Neuronal stem cell (in vitro differentiated cells): ENCODE measurements around the gene MAST4.

Experiments used
- DNase-seq: peaks from one replicate; pipeline ENCODE4 v3.0.0-alpha.2; 2013; ENCODE audit warnings: low spot score
- H2AFZ ChIP-seq: one replicate; pipeline ENCODE4 v1.6.1; 2013; ENCODE audit warnings: mild to moderate bottlenecking, low read length, inconsistent platforms
- H2AK5ac ChIP-seq: 2 replicates; pipeline ENCODE4 v1.6.1; 2013; ENCODE audit warnings: low read depth, mild to moderate bottlenecking, inconsistent platforms, low read length, moderate library complexity, mixed read lengths
- H2BK120ac ChIP-seq: 2 replicates; pipeline ENCODE4 v1.6.1; 2013; ENCODE audit warnings: low read depth, mild to moderate bottlenecking, inconsistent platforms, low read length, moderate library complexity, mixed read lengths
- H2BK12ac ChIP-seq: one replicate; pipeline ENCODE4 v1.6.1; 2013; ENCODE audit warnings: low read length, inconsistent platforms
- H2BK15ac ChIP-seq: 2 replicates; pipeline ENCODE4 v1.6.1; 2013; ENCODE audit warnings: mild to moderate bottlenecking, low read length, inconsistent platforms, mixed read lengths
- H2BK5ac ChIP-seq: one replicate; pipeline ENCODE4 v1.6.1; 2013; ENCODE audit warnings: inconsistent platforms, mild to moderate bottlenecking, low read length, moderate library complexity
- H3K14ac ChIP-seq: one replicate; pipeline ENCODE4 v1.6.1; 2013; ENCODE audit warnings: low read length, inconsistent platforms
- H3K18ac ChIP-seq: 2 replicates; pipeline ENCODE4 v1.6.1; 2013; ENCODE audit warnings: low read length, inconsistent platforms
- H3K23ac ChIP-seq: 2 replicates; pipeline ENCODE4 v1.6.1; 2013; ENCODE audit warnings: low read depth, mild to moderate bottlenecking, mixed read lengths, low read length, inconsistent platforms; ENCODE audit not compliant: poor library complexity
- H3K27ac ChIP-seq: replicated peaks from 3 replicates; pipeline ENCODE4 v1.5.1; 2013; ENCODE audit warnings: low read length, inconsistent platforms
- H3K27me3 ChIP-seq, 3 experiments: 2 replicates each; pipeline ENCODE4 v1.6.1; 2013; ENCODE audit warnings: low read length in 3 of 3, mild to moderate bottlenecking in 2 of 3, inconsistent platforms in 1 of 3, low read depth in 1 of 3, mixed read lengths in 1 of 3, moderate library complexity in 1 of 3; ENCODE audit not compliant: control insufficient read depth in 3 of 3, insufficient read depth in 3 of 3
- H3K36me3 ChIP-seq, 2 donors: replicated peaks in 1 of 2; 2 replicates each; pipeline ENCODE4 v1.6.1; 2013; ENCODE audit warnings: low read length in 2 of 2; ENCODE audit not compliant: control insufficient read depth in 2 of 2, insufficient read depth in 2 of 2
- H3K4ac ChIP-seq: 2 replicates; pipeline ENCODE4 v1.6.1; 2013; ENCODE audit warnings: inconsistent platforms, mild to moderate bottlenecking, low read length, moderate library complexity
- H3K4me1 ChIP-seq, 2 donors: 1 replicate in 1 of 2; 2 replicates in 1 of 2; pipeline ENCODE4 v1.6.1; 2013; ENCODE audit warnings: low read length in 2 of 2, low read depth in 1 of 2; ENCODE audit not compliant: control insufficient read depth in 2 of 2, insufficient read depth in 1 of 2
- H3K4me2 ChIP-seq: one replicate; pipeline ENCODE4 v1.6.1; 2013; ENCODE audit warnings: mild to moderate bottlenecking, low read length, inconsistent platforms; ENCODE audit not compliant: insufficient read depth, poor library complexity, severe bottlenecking
- H3K4me3 ChIP-seq, 2 donors: 2 replicates each; pipeline ENCODE4 v1.5.1; 2013; ENCODE audit warnings: low read length in 2 of 2, mild to moderate bottlenecking in 2 of 2, inconsistent platforms in 1 of 2, moderate library complexity in 1 of 2
- H3K79me1 ChIP-seq: one replicate; pipeline ENCODE4 v1.6.1; 2013; ENCODE audit warnings: low read depth, mild to moderate bottlenecking, inconsistent platforms, low read length, moderate library complexity
- H3K9ac ChIP-seq: one replicate; pipeline ENCODE4 v1.6.1; 2013; ENCODE audit warnings: mild to moderate bottlenecking, low read depth, low read length, inconsistent platforms; ENCODE audit not compliant: poor library complexity
- H3K9me3 ChIP-seq, 2 donors: replicated peaks in 1 of 2; 2 replicates each; pipeline versions ENCODE3 to v1.6.1; 2013; ENCODE audit warnings: low read length in 2 of 2, mild to moderate bottlenecking in 2 of 2, inconsistent platforms in 1 of 2, low read depth in 1 of 2, mixed read lengths in 1 of 2, moderate library complexity in 1 of 2; ENCODE audit not compliant: control insufficient read depth in 2 of 2, insufficient read depth in 1 of 2
- H4K8ac ChIP-seq: one replicate; pipeline ENCODE4 v1.6.1; 2013; ENCODE audit warnings: low read depth, mild to moderate bottlenecking, inconsistent platforms, low read length, moderate library complexity
- H4K91ac ChIP-seq: one replicate; pipeline ENCODE4 v1.6.1; 2013; ENCODE audit warnings: low read length, low read depth, mild to moderate bottlenecking, inconsistent platforms; ENCODE audit not compliant: poor library complexity
- WGBS, 2 donors: extraction: QIAGEN DNeasy Blood & Tissue Kit; methylation state at CpG; one replicate each; pipeline ENCODE4 v1.1.7; 2013; ENCODE audit warnings: missing lambda C conversion rate in 2 of 2, mixed read lengths in 1 of 2; ENCODE audit not compliant: insufficient read length in 2 of 2, insufficient replicate concordance in 1 of 2; ENCODE audit errors: extremely low coverage in 2 of 2; 5-methylcytosine and 5-hydroxymethylcytosine counted together

The MAST4 gene

GRCh38 chr5:66922881-66923280 is 326.7 kb downstream of the MAST4 start:
- Histone ChIP-seq H3K9ac (no peak overlapping the region), H2AFZ (no peak overlapping the region), H4K8ac (no peak overlapping the region), H3K4me2 (no peak overlapping the region), H3K23ac (no peak overlapping the region), H3K18ac (no peak overlapping the region), H3K36me3 (no peaks in the 10 kb centered on the region), H2AK5ac (no peak overlapping the region), H3K79me1 (no peaks in the 10 kb centered on the region), H3K4me1 (peaks cover 8 to 20% of the 10 kb centered on the region in 2 donors), H2BK120ac (no peak overlapping the region), H2BK12ac (no peak overlapping the region), H2BK5ac (no peak overlapping the region), H2BK15ac (no peak overlapping the region), H3K27ac (no peak overlapping the region), H3K4me3 (no peak overlapping the region), H3K4ac (no peak overlapping the region), H3K14ac (no peak overlapping the region), H4K91ac (no peak overlapping the region), H3K9me3 (no peaks in the 10 kb centered on the region), H3K27me3 (no peaks in the 10 kb centered on the region)
- DNase-seq: no peak
- WGBS, 2 donors: no CpG with 5 or more reads among the region's 5 CpGs

DNA sequence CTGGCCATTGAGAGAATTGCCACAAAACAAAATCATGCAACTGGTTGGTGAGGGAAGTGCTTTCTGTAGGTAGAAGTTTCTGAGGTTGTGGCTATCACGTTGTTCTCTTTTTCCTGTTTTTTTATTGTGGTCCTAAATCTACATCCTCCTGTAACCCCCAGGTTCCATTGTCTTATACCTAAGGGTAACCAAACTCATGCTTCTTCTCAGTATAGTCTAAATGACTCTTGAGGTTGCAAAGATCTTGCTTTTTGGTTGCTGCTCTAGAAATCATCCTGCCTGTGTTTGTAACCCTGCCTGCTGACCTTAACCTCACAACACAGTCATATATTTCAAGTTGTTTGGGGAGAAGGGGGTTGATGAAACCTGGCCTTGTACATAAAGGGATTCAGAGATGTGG is 327.3 kb downstream of the MAST4 start:
- Histone ChIP-seq H3K4me1 (peaks cover 8 to 20% of the 10 kb centered on the region in 2 donors), H3K27me3 (no peaks in the 10 kb centered on the region), H2BK15ac (no peak overlapping the region), H2AK5ac (no peak overlapping the region), H3K9me3 (no peaks in the 10 kb centered on the region), H3K4ac (no peak overlapping the region), H3K4me3 (no peak overlapping the region), H3K9ac (no peak overlapping the region), H2BK120ac (no peak overlapping the region), H3K4me2 (no peak overlapping the region), H4K91ac (no peak overlapping the region), H4K8ac (no peak overlapping the region), H3K27ac (no peak overlapping the region), H3K79me1 (no peaks in the 10 kb centered on the region), H3K23ac (no peak overlapping the region), H3K14ac (no peak overlapping the region), H3K36me3 (no peaks in the 10 kb centered on the region), H3K18ac (no peak overlapping the region), H2AFZ (no peak overlapping the region), H2BK5ac (no peak overlapping the region), H2BK12ac (no peak overlapping the region)
- no peak for DNase-seq
- no CpG with 5 or more reads among the region's 1 CpG for WGBS, 2 donors

DNA sequence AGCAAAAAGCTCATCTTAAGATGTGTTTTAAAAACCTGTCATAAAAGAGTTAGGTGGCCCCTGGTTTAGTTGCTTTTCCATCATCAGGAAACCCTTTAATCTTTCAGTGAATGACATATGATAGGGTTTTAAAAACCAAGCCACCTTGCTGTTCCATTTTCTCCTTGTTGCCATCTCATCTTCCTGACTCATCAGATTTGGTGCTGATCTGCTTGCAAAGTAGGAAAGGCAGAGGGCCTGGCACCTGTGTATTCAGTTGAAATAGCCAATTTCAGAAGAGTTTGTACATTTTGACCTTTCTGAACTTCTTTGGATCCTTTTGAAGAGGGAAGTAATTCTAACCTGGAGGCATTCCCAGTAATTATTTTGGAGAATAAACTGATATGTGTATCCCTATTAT is 327.7 kb downstream of the MAST4 start:
- Histone ChIP-seq H3K27ac (no peak overlapping the region), H3K23ac (no peak overlapping the region), H2BK15ac (no peak overlapping the region), H3K4ac (no peak overlapping the region), H4K8ac (no peak overlapping the region), H3K27me3 (no peaks in the 10 kb centered on the region), H2BK120ac (no peak overlapping the region), H3K4me3 (no peak overlapping the region), H2AK5ac (no peak overlapping the region), H3K9ac (no peak overlapping the region), H3K14ac (no peak overlapping the region), H3K79me1 (no peaks in the 10 kb centered on the region), H3K4me1 (peaks cover 8 to 20% of the 10 kb centered on the region in 2 donors), H2BK5ac (no peak overlapping the region), H4K91ac (no peak overlapping the region), H3K18ac (no peak overlapping the region), H3K4me2 (no peak overlapping the region), H2BK12ac (no peak overlapping the region), H3K9me3 (no peaks in the 10 kb centered on the region), H3K36me3 (no peaks in the 10 kb centered on the region), H2AFZ (no peak overlapping the region)
- DNase-seq: no peak

DNA sequence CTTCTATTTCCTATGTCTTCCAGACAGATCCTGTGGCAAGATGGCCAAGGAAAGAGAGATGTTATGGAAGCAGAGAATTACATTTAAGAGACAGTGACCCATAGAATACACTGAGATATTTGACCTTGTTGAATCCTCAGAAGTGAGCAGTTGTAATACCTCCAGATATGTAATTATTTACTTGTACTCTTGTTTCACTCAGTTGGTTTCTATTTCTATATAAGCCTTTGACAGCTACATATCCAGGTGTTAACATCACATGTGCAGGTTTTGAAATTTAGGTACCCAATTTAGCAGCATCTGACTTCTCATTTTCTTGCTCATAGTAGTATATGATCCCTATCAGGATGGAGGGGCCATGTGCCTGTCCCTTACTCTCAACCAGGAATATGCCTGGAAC is 330.9 kb downstream of the MAST4 start:
- no peak overlapping the region for H4K8ac ChIP-seq
- H3K36me3 ChIP-seq: no peaks in the 10 kb centered on the region

More for the DNA sequence above, 330.9 kb downstream of the MAST4 start:
- Histone ChIP-seq H3K79me1 (no peaks in the 10 kb centered on the region), H2BK120ac (no peak overlapping the region), H3K23ac (no peak overlapping the region), H4K91ac (no peak overlapping the region), H3K9ac (no peak overlapping the region), H3K27ac (no peak overlapping the region), H2BK15ac (no peak overlapping the region), H2BK5ac (no peak overlapping the region), H2AFZ (no peak overlapping the region), H3K14ac (no peak overlapping the region), H3K4me1 (peaks cover 4 to 17% of the 10 kb centered on the region in 2 donors), H2BK12ac (no peak overlapping the region), H3K4me3 (no peak overlapping the region), H3K4me2 (no peak overlapping the region), H2AK5ac (no peak overlapping the region), H3K4ac (no peak overlapping the region), H3K18ac (no peak overlapping the region), H3K27me3 (no peaks in the 10 kb centered on the region), H3K9me3 (no peaks in the 10 kb centered on the region)
- no peak for DNase-seq
